ENCODE results near the gene UBAP1L. TPM values are rescaled to one million over a fixed set of nuclear protein-coding genes. Genes with fewer than 3 reads are reported as not detected.

Gene UBAP1L
- total RNA-seq, 2 donors from 2014 or later, result 3.4 to 4.6 TPM

DNA sequence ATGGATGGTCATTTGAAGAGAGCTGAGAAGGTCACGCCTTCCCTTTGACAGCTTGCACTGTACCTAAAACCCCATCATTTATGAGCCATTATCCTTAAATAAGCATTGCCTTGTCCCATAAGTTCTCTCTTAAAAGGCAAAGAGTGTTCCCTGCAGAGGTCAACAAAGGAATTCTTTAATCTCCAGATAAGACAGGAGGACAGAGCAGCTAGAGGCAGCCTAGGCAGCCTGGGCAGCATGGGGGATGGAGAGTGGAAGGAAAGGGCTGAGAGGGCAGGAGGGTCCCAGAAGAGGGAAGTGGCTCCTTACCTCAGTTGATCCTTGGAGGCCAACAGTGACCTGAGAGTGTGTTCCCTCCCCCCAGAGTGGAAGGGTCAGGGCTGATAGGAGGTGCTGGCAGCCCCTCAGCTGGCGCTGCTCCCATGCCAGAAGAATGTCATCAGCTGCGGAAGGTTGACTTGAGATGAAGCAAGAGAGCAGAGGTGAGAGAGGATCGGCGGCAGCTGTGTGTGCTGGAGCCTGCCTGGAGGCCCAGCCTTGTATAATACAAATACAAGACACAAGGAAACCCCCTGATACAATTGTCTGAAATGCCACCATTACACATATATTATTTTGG, 25.7 kb downstream of the UBAP1L start:
- no peak for DNase-seq
- intact Hi-C loops (cut with DNase I), result no loop called here
- ATAC-seq, result no peak
- 33 to 48% methylated on average over 5 of the region's 5 CpGs for WGBS, 2 donors
- no peak overlapping the region for H3K4me3 ChIP-seq
- TF ChIP-seq POLR2A (IDR thresholded peaks at IDR 0.05) (no peak), CTCF (IDR thresholded peaks at IDR 0.05) (no peak)
- H3K36me3 ChIP-seq (replicated peaks in 1 of 2; ENCODE audit: insufficient read depth in 1 of 2, low read depth in 2 of 2), result no peaks in the 10 kb centered on the region
- H3K27me3 ChIP-seq, result no peaks in the 10 kb centered on the region
- H3K27ac ChIP-seq, result no peak overlapping the region
- H3K4me1 ChIP-seq, result peaks cover 8% of the 10 kb centered on the region
- no peaks in the 10 kb centered on the region for H3K9me3 ChIP-seq

GRCh38 chr15:65088643-65089021, 26.4 kb downstream of the UBAP1L start:
- peaks cover 8% of the 10 kb centered on the region for H3K4me1 ChIP-seq
- TF ChIP-seq CTCF (IDR thresholded peaks at IDR 0.05) (no peak), POLR2A (IDR thresholded peaks at IDR 0.05) (no peak)
- no peak for ATAC-seq
- H3K27me3 ChIP-seq, result no peaks in the 10 kb centered on the region
- WGBS, 2 donors, result 56 to 58% methylated on average over 6 of the region's 6 CpGs
- no peak for DNase-seq
- H3K36me3 ChIP-seq (replicated peaks in 1 of 2; ENCODE audit: insufficient read depth in 1 of 2, low read depth in 2 of 2), result no peaks in the 10 kb centered on the region
- H3K9me3 ChIP-seq, result no peaks in the 10 kb centered on the region
- no peak overlapping the region for H3K27ac ChIP-seq
- H3K4me3 ChIP-seq, result no peak overlapping the region
- intact Hi-C loops (cut with DNase I), result no loop called here

DNA sequence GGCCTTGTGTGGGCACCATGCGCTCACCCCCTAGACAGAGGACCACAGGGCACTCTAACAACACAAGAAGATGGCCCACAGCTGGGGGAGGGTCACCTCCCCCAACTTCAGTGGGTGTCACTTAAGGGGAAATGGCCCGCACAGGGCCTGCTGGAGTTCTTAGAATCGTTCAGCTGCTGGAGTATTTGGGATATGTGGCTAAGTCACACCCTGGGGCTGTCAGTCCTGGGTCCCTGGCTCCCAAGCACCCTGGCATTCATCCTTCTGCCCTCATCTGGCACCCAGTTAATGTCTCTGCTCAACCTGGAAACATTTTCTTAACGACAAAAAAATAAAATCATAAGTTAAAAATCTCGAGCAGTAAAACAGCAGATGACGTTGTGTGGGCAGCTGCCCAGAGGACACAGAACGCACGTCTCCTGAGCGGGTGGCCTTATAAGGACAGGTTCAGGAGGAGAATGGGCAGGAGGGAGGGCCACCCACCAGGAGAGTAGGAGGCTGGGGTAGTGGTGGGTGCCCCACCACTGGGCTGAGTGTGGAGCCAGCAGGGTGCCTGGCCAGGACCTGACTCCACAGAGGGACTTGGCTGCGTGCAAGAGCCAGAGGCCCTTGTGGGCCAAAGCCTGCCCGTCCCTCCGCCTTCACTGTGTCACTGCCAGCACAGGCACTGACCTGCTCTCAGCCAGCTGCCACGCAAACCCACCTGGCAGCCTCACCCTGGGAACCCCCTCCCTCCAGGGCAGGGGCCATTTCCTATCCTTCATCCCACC, 26.9 kb downstream of the UBAP1L start:
- H3K4me3 ChIP-seq, result no peak overlapping the region
- 59 to 76% methylated on average over 7 to 11 of the region's 13 CpGs for WGBS, 2 donors

GRCh38 chr15:65087411-65087810, 27.6 kb downstream of the UBAP1L start:
- Histone ChIP-seq H3K27me3 (no peaks in the 10 kb centered on the region), H3K9me3 (no peaks in the 10 kb centered on the region), H3K4me1 (peaks cover 8% of the 10 kb centered on the region), H3K36me3 (replicated peaks in 1 of 2; ENCODE audit: insufficient read depth in 1 of 2, low read depth in 2 of 2) (no peaks in the 10 kb centered on the region), H3K27ac (no peak overlapping the region), H3K4me3 (no peak overlapping the region)
- TF ChIP-seq POLR2A (IDR thresholded peaks at IDR 0.05) (no peak), CTCF (IDR thresholded peaks at IDR 0.05) (no peak)
- intact Hi-C loops (cut with DNase I), result no loop called here
- no peak for DNase-seq
- ATAC-seq, result no peak
- WGBS, 2 donors, result 76 to 88% methylated on average over 1 to 3 of the region's 3 CpGs

More for the DNA sequence above, 26.9 kb downstream of the UBAP1L start:
- Histone ChIP-seq H3K36me3 (replicated peaks in 1 of 2; ENCODE audit: insufficient read depth in 1 of 2, low read depth in 2 of 2) (no peaks in the 10 kb centered on the region), H3K9me3 (no peaks in the 10 kb centered on the region), H3K4me1 (peaks cover 8% of the 10 kb centered on the region), H3K27ac (no peak overlapping the region), H3K27me3 (no peaks in the 10 kb centered on the region)
- ATAC-seq (no peak), DNase-seq (no peak)
- TF ChIP-seq CTCF (IDR thresholded peaks at IDR 0.05) (no peak), POLR2A (IDR thresholded peaks at IDR 0.05) (no peak)
- intact Hi-C loops (cut with DNase I), result no loop called here
